Upper lobe of right lung (tissue), 1 donor: ENCODE results near the gene DNMBP. TPM values are rescaled to one million over a fixed set of nuclear protein-coding genes. Genes with fewer than 3 reads are reported as not detected.
A peak's percentile ranks its signal among the peaks of the same experiment; 100 is the strongest.

Source experiments
- ATAC-seq: fragments of 200-7000 bp; cut with Tn5 transposase; one replicate; pipeline ENCODE4 v1.9.1; 2020; ENCODE audit warnings: mild to moderate bottlenecking, moderate library complexity
- DNase-seq: peaks from one replicate; pipeline ENCODE4 v3.0.0-alpha.2; 2020
- H3K27ac ChIP-seq: fragments of 200-600 bp; one replicate; pipeline ENCODE4 v1.8.0; 2022
- H3K27me3 ChIP-seq: fragments of 200-600 bp; one replicate; pipeline ENCODE4 v1.8.0; 2022; ENCODE audit warnings: mild to moderate bottlenecking
- H3K36me3 ChIP-seq: fragments of 200-600 bp; one replicate; pipeline ENCODE4 v1.8.0; 2022
- H3K4me1 ChIP-seq: fragments of 200-600 bp; one replicate; pipeline ENCODE4 v1.8.0; 2022
- H3K4me3 ChIP-seq: fragments of 200-600 bp; one replicate; pipeline ENCODE4 v1.8.0; 2022; ENCODE audit warnings: mild to moderate bottlenecking
- H3K9me3 ChIP-seq: fragments of 200-600 bp; one replicate; pipeline ENCODE4 v1.8.0; 2022
- CTCF ChIP-seq: fragments of 200-600 bp; IDR thresholded peaks from one replicate; pipeline ENCODE4 v1.8.0; 2022; ENCODE audit warnings: antibody characterized with exemption
- intact Hi-C: fragments of 100-400 bp; cut with DNase I; formaldehyde crosslinking; loops from one replicate; pipeline ENCODE4 v1.11.0; 2022
- total RNA-seq: library from RNA; stranded (reverse); fragmentation: NEBNext Ultra II Directional; extraction: Animal tissue kit (Norgen Biotek cat#: 25700); gene quantifications from one replicate; pipeline ENCODE4 v1.2.1, GENCODE V29; 2021
- donor health status: DM: no; HTN: yes; CAD: no; lungs with severe emphysema.

Gene DNMBP
- total RNA-seq, 1 donor from 2014 or later = 12.5 TPM

DNA sequence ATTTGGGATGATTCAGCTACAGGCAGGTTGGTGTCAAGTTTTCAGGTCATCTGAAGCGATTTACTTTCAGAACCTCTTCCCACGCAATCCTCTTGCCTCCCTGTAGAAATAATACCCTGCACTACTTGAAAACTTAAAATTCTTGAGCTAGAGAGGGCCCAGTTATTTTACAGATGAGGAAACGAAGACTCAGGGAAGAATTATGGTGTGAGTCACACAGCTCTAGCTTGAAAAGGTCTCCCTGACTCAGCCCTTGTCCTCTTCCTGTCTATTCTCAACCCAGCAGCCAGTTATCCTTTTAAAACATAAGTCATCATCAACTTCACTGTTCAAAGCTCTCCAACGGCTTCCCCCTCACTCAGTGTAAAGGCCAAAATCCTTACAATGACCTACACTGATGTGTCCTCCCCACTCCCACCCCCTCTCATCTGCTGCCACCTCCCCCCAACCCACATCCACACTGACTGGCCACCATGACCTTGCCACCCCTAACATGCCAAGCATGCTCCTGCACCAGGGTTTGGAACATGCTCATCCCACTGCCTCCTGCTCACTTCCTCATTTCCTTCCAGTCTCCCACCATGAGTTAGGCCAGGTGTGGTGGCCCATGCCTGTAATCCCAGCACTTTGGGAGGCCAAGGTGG lies 3.4 kb downstream of the DNMBP start:
- no peak for TF ChIP-seq CTCF
- H3K27me3 ChIP-seq = no peaks in the 10 kb centered on the region
- intact Hi-C loops = no loop called here
- DNase-seq (no peak), ATAC-seq (no peak)
- H3K27ac ChIP-seq = peak overlapping the region; percentile 18
- H3K36me3 ChIP-seq = no peaks in the 10 kb centered on the region
- H3K4me1 ChIP-seq = peaks cover 44% of the 10 kb centered on the region
- no peak overlapping the region for H3K4me3 ChIP-seq
- no peaks in the 10 kb centered on the region for H3K9me3 ChIP-seq

DNA sequence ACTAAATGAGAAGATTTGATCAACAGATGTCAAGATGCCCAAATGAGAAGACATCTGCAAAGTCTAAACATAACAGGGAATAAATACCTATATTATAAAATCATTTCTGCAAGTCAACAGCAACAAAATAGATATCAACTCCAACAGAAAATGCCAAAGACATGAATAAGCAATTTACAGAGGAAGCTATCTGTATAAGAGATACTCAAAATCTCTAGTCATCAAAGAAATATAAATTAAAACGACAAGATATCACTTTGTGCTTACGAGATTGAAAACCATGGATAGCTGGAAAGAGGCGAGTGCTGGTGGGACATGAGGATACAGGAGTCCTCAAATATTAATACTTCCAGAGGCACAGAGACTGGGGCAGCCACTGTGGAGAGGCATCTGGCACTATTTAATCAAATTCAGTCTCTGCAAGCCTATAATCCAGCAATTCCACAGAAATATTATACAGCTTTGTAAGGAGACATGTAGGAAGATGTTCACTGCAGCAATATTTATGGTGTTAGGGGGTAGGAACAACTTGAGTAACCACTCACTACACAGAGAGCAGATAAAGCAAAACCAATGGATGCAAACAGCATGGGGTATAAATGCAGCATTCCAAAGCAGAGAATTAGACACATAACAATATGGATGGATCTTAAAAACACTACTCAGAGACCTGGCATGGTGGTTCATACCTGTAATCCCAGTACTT lies 4.8 kb downstream of the DNMBP start:
- H3K27ac ChIP-seq = no peak overlapping the region
- H3K36me3 ChIP-seq = no peaks in the 10 kb centered on the region
- DNase-seq = no peak
- no peak for TF ChIP-seq CTCF
- no peak for ATAC-seq
- H3K4me1 ChIP-seq = peaks cover 44% of the 10 kb centered on the region
- no peak overlapping the region for H3K4me3 ChIP-seq
- intact Hi-C loops = no loop called here
- H3K9me3 ChIP-seq = no peaks in the 10 kb centered on the region
- H3K27me3 ChIP-seq = no peaks in the 10 kb centered on the region

- no peak for DNase-seq
- intact Hi-C loops = no loop called here
- TF ChIP-seq CTCF = no peak
Measured at GRCh38 chr10:100000109-100000644, 9.6 kb downstream of the DNMBP start.

DNA sequence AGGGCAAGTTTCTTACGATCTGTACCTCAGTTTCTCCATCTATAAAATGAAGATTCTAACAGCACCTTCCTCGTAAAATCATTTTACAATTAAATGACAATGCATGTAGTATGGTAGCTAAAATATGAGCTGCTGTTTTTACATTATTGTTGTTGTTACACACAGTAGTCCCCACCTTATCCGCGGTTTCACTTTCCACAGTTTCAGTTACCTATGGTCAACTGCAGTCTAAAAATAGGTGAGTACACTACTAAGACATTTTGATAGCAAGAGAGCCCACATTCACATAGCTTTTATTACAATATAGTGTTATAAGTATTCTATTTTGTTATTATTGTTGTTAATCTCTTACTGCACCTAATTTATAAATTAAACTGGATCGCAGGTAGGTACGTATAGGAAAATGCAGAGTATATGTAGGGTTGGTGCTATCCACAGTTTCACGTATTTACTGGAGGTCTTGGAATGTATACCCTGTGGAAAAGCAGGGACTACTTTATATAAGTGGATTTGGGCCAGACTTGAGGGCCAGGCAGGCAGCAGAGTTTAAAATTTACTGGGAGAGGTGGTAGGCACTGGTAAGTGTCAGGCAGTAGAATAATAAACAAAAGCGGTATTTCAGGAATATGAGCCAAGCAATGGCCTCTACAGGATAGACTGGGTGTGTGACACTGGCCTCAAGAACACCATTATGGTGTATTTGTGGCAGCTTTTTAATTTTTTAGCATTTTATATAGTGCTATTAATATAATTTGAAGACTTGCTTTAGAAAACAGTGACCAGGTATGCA lies 10.2 kb downstream of the DNMBP start:
- no peaks in the 10 kb centered on the region for H3K9me3 ChIP-seq
- H3K27ac ChIP-seq = no peak overlapping the region
- TF ChIP-seq CTCF = no peak
- H3K36me3 ChIP-seq = no peaks in the 10 kb centered on the region
- no peak overlapping the region for H3K4me3 ChIP-seq
- peaks cover 28% of the 10 kb centered on the region for H3K4me1 ChIP-seq
- DNase-seq = no peak
- no peaks in the 10 kb centered on the region for H3K27me3 ChIP-seq
- intact Hi-C loops = no loop called here
- ATAC-seq = no peak

More at GRCh38 chr10:100000109-100000644, 9.6 kb downstream of the DNMBP start:
- Histone ChIP-seq H3K9me3 (no peaks in the 10 kb centered on the region), H3K4me3 (no peak overlapping the region), H3K36me3 (no peaks in the 10 kb centered on the region), H3K4me1 (peaks cover 28% of the 10 kb centered on the region), H3K27me3 (no peaks in the 10 kb centered on the region), H3K27ac (no peak overlapping the region)
- ATAC-seq = no peak

DNA sequence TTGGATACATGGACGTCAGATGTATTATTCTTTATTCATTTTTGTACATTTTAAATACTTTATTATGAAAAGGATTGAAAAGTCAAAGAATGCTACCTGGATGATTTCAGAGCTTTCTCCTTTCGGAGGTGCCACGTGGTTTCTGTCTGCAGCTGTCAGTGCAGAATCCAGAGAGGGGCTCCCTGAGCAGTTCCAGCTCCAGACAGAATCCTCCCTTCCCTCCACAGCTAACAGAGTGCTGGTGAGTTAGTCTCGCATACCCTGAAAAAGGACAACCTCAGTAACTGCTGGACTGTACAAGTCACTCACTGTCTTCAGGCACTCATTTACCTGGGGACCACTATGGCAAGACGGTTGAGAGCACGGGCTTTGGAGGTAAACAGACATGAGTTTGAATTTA lies 10.9 kb downstream of the DNMBP start:
- Histone ChIP-seq H3K27ac (no peak overlapping the region), H3K36me3 (no peaks in the 10 kb centered on the region), H3K4me3 (no peak overlapping the region), H3K27me3 (no peaks in the 10 kb centered on the region), H3K9me3 (no peaks in the 10 kb centered on the region), H3K4me1 (peaks cover 25% of the 10 kb centered on the region)
- intact Hi-C loops = no loop called here
- ATAC-seq (no peak), DNase-seq (no peak)
- no peak for TF ChIP-seq CTCF
